NCI-H226 (cell line): ENCODE results near the gene SNCG.
"Not testable (repeated sequence)": the region's sequence is repeated elsewhere in the genome, so short reads cannot be mapped to it uniquely, and the experiment has no call there.

Experiments
- DNase-seq: peaks from one replicate; pipeline ENCODE4 v3.0.0-alpha.2; 2015

Gene SNCG

DNA sequence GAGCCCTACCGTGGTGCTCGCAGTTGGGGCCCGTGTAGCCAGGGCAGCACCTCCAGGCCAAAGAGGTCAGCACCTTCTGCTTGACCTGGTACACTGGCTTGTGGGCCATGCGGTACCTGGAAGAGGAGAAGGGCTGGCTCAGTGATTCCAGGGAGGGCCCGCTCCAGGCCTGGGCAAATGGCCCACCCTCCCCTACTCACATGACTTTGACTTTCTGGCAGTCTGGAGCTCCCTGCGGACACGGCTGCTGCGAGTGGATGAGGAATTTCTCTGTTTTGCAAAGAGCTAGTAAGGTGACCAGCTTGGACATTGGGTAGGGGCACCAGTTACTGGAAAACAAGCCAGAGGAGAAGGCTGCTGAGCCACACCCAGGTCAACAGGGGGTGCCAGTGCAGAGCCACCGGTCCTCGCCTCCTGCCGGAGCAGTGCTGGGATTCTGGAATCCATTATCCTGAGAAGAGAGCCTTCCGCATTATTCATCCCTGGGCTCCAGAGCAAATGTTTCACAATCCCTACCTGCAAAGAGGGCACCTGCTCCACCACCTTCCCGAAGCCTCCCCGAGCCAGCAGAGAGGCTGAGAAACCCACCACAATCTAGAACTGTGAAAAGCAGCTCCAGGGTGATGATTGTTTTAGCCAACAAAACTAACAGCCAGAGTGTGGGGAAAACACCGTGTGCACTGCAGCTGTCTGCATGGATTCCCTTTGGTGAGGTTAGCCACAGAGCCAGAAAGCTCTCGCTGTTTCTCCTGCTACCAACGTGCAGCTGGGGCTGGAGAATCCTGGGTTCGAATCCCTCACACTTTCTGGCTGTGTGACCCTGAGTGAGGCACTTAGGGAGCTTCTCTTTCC, 12.8 kb upstream of the SNCG start:
- DNase-seq = no peak

DNA sequence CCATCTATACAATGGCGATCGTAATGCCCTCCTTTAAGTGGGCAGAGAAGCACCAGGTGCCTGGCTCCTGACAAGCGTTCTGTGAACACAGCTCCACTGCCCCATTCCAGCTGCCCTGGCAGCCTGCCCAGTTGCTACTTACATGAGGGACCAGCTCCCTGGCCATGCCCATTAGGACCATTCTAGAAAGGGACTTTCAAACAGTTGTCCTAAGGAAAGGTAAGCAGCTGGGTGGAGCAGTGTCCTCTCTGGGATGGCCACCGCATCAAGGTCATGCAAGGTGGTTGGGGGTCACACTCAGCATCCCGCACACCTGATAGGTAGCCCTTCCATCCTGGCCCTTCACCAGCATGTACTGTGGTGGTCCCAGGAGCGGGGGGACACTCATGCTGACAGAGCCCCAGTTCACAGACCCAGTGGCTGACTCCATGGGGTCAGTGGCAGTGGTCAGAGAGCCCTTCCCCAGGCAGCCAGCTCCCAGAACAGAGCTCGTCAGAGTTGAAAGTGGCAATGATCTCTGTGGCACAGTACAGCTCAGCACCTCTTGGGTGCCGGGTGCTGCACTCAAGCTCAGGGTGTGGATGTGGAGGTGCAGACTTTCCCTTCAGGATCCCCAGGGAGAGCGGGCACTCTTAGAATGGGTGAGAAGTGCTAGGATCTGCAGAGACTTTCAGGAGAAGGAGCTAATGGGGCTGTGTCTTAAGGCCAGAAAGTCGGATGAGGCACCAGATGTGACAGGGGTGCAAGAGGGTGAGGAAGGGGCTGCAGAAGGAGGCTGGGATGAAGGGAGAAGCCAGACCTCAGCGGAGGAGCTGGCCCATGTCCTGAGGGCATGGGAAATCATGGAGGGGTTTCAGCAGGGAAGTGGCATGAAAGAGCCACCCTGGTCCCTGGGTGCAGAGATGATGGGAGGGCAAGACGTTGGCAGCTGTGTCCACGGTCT, 11.9 kb upstream of the SNCG start:
- DNase-seq = no peak

DNA sequence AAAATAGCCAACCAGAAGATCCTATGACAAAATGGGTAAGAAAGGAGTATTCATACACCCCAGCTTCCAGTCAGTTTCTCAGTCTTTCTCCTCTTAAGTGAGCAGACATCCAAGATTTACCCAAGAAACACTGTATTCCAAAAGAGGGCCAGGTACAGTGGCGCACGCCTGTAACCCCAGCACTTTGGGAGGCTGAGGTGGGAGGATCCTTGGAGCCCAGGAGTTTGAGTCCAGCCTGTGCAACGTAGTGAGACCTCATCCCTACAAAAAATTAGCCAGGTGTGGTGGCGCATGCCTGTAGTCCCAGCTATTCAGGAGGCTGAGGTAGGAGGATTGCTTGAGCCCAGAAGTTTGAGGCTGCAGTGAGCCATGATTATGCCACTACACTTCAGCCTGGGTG, 10.6 kb upstream of the SNCG start:
- not testable (repeated sequence) for DNase-seq

DNA sequence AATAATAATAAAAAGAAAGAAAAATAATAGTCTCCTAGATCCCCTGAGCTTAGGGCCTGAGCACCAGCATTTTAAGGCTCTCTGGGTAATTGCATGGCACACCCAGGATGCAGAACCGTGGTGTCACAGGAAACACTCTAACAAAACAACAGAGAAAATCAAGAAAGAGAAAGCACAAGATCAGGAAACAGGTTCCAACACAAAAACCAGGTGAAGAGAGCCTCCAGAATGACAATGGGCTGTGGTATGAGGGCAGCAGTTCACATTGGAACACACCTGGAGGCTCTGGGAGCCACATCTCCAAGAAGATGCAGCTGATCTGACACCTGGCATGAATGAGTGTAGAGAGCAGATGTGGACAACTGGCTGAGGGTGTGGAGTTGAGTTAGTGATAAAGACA, 8.1 kb upstream of the SNCG start:
- no peak for DNase-seq

DNA sequence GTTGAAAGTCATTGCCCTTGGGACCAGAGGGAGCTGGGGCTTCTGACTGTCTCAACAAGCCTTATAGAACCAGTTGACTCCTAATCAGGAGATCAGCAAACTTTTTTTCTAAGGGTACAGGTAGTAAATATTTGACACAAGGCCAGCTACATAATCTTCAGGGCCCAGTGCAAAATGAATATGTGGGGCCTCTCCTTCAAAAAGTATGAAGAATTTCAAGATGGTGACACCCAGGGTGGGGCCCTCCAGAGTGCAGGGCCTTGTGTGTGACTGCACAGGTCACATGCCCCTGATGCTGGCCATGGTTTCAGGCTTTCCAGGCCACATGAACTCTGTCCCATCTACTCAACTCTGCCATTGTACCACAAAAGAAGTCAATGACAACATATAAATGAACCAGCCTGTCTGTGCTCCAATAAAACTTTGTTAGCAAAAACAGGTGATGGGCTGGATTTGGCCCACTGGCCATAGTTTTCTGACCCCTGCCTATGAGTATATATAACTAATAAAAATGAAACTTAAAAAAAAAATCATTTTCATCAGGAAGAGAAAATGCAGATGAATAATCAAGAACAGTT, 7.1 kb upstream of the SNCG start:
- DNase-seq = no peak

DNA sequence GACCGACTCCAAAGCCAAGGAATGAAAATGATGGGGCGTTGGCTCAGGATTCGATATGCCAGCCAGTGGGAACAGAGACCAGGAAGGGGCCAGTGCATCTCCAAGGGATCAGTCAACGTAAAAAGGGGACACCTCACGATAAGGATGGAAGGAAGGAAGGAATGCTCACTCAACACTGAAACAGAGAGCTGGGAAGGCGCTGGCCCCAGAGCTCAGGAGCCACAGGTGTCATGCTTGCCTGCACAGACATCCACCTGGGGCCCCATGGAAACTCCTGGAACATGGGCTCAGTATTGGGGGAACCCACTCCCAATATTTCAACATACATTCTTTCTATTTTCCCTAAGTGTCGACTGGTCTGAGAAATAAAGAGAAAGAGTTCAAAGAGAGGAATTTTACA, 6.3 kb upstream of the SNCG start:
- no peak for DNase-seq

DNA sequence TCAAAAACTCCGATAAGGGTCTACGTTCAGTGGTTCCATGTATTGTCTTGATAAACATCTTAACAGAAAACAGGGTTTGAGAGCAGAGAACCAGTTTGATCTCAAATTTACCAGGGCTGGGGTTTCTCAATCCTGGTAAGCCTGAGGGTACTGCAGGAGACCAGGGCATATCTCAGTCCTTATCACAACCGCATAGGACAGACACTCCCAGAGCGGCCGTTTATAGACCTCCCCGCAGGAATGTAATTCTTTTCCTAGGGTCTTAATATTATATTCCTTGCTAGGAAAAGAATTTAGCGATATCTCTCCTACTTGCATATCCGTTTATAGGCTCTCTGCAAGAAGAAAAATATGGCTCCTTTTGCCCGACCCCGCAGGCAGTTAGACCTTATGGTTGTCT, 5.7 kb upstream of the SNCG start:
- DNase-seq = not testable (repeated sequence)

DNA sequence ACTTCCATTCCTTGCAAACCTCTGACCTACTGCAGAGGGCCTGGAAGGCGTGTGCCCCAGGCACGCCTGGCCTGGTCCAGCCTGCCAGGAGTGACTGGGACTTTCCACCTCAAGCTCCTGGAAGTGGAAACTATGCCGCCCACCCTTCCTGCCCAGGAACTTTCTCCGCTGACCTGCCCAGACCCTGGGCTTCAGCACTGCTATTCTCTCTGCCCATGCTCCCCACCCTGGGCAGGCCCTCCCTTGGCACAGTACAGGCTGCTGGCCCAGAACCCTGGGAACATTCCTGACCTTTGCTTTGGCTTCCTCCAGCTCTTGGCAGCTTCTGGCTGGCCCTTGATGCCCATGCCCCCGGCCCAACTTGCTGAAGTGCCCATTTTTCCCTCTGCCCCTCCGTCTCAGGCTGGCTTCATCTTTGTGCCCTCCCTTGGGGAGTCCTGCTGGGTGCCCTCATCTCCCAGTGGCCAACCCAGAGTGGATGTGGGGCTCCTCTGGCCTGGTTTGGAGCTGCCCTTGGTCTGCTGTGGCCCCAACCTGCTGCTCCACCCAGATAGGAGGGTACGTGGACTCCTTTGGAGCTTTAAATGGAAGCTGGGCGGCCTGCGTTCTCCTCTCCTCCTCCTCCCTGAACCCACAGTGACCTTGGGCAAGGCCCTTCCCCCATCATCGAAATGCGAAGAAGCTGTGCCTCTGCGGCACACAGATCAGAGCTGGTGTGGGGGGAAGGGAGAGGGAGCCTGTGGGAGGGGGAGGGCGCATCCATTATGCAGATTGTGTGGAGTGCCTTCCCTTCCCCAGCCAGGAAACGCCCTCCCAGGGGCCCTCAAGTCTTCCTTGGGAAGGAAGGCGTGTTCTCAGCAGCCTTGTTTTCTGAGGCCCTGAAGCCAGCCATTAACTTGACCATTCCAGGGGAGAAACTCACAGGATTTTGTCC, 4.4 kb upstream of the SNCG start:
- no peak for DNase-seq

DNA sequence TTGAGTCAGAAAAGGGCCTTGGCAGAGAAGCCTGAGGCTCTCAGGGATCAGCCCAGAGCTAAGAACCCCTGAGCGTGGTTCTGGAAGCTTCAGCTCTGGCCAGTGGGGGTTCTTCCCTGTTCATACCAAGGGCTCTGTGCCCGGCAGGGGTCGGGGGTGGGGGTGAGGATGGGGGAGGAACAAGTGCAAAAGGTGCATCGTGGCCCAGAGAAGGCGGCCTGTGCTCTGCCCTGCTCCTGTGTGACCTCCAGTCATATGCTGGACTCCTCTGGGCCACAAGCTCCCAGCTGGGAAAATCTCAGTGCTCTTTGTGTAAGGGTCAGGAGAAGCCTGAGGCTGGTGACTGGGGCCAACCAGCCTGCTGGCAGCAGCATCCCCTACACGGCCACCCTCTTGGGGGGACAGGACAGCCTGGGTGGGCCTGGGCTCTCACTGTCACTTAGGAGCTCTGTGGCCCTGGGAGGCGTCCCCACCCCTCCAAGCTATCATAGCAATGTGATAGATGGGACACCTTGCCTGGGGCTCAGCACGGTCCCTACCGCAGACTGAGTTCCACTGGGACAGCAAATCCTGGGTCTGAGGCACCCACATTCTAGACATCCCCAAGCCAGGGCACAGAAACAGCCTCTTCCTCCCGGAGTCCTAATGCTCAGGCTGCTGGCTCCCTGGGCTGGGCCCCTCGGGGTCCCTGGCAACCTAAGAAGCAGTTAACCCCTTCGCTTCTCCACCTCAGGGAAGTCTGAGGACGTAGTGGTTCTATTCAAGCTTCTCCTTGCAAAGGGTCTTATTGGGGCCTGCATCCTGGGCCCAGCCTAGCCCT, 3.5 kb upstream of the SNCG start:
- no peak for DNase-seq

DNA sequence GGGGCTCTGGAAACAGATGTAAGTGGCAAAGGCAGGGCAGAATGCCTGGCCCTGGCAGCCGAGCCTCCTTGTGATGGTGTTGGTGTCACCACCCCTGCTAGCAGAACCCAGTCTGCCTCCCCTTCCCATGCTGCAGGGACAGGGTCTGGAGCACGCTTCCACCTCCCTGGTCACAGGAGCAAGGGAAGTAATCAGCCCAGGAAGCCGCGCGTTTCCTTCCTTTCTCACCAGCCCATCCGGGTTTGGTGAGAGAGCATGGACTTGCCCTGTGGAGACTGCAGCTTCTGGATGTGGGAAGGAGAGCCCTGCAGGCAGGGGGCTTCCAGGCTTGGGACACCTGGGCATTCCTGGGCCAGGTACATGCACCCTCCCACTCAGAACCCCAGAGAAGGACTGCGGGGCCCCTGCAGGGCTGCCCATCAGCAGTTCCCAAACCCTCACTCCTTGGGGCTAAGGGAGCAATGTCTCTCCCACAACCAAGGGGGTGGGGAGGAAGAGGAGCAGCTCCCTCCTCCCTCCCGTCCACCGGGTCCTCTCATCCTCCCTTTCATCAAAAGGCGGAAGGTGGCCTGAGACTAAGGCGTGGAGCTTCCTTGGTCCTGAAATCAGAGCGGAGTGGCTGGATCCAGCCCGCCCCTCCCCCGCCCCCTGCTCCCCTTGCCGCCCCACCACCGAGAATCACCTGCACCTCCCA, 2.8 kb upstream of the SNCG start:
- no peak for DNase-seq

DNA sequence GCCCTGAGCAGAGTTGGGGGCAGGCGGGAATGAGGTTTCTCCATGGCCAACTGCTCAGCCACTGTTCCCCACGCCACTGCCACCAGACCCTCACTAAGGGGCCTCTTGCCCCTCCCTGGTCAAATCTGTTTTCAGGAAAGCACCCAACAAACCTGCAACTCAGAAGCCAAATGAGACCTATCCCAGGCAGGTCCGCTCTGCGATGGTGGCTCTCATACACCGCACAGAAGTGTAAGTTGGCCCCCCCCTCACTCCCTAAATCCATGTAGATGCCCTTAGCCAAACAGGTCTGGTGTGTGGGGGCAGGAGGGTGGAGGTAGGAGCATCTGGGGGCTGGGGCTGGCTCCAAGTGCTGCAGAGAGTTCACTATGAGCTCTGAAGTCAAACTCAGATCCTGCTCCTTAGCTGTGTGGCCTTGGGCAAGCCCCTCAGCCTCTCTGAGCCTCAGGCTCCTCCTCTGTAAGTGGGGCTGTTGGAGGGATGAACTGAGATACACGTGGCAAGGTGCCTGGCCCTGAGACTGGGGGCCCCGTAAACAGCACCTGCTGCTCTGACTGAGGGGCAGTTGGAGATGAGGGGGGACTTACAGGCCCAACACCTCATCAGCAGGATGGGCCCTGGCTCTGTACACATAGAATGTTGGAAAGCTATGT, 2.1 kb upstream of the SNCG start:
- DNase-seq = no peak

DNA sequence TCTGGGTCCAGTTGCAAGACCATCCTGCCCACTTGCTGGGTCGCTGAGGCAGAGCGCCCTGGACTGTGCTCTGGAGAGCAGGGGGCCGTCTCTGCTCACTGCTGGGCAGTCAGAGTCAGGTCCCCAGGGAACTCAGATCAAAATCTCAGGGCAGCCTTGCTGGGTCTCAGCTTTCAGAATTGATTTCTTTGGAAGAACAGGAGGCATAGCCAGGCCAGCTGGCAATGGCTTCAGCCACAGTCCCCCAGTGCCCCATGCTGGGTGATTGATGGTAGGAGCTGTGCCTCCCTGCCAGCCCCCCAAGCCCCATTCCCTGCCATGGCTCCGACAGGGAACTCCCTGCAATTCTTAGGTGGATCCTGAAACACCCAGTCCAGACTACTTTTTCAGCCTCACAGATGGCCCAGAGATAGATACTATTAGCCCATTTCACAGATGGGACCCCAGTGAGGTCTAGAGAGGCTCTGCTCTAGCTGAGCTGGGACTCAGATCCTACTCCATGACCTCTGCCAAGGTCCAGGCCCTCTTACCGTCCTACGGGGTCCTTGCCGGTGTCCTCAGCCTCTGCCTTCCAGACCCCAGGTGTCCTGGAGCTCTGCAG, 1.5 kb upstream of the SNCG start:
- DNase-seq = no peak

DNA sequence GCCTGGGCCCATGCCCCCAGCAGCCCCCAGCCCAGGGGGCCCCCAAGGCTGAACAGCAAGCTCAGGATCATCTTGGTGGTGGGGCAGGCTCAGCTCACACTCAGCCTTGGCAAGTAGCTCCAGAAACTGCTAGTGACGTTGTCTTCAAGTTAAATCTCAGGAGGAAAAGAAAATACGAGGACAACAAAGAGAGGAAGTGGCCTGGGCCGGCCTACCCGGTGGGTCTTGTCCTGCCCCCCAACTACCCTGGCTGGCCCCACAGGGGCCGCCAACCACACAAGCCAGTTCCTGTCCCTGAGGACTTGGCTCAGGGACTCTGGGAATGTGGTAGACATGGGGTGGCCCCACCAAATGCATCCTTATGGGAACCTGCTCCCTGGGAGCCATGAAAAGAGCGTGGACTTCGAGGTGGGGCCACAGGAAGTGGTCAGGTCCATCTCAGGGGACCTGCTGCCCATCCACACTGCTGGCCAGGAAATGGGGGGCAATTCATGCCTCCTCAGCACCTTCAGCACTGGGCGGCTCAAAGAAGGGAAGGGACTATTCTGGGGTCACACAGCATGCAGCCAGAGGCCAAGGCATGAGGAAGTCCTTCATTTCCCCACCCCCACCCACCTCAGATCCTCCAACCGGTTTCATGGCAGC, 806 bp upstream of the SNCG start, which contains the start of gene MMRN2:
Gene MMRN2, minus strand, starts transcription at position 145 of the 645 bp plus-strand sequence. Its CDS starts 74 bp downstream, at position 71.
- DNase-seq = no peak

DNA sequence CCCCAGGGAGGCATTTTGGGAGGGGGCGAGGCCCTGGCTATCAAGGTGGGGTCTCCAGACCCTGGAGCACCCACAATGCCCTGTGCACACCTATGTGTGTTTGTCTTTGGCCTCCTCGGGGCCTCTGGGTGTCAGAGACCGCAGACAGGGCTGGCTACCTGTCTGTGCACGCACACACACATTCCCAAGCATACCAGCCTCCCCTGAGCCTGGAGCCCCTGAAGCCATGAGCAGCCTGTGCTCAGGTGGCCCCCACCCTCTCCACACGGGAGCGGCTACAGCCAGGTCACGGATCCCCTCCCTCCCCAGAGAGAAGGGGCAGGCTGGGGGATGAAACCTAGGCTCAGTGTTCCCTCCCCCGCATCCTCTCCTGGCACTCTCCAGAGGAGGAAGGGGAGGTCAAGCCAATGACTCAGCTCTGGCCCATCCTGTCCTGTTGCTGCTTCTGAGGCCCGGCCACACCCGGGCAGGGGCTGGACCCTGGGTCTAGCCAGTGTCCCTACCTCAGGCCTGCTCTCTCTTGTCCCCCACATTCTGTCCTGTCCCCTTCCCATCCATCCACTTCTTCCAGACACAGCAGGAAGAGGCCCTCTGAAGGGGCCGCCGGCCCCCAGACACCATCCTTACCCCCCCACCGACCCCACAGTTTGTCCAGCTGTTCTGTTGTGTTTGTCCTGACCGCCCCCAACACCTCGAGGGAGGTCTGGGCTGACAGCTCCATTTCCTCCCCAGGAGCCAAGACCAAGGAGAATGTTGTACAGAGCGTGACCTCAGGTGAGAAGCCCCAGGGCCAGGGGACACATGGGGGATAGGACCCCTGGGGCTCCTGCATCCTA, 720 bp downstream of the SNCG start:
- peak; percentile 76 for DNase-seq

DNA sequence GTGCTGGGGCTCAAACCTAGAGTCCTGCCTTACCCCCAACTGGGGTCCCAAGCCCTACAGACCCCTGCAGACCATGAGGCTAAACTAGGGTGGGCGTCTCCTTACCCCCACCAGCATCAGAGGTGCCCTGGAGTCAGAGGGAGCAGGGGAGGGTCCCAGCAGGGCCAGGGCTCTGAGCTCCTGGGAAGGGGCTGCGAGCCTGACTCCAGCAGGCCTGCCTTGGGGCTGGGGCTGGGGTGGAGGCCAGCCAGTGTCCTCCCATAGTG, 1.3 kb downstream of the SNCG start:
- no peak for DNase-seq

DNA sequence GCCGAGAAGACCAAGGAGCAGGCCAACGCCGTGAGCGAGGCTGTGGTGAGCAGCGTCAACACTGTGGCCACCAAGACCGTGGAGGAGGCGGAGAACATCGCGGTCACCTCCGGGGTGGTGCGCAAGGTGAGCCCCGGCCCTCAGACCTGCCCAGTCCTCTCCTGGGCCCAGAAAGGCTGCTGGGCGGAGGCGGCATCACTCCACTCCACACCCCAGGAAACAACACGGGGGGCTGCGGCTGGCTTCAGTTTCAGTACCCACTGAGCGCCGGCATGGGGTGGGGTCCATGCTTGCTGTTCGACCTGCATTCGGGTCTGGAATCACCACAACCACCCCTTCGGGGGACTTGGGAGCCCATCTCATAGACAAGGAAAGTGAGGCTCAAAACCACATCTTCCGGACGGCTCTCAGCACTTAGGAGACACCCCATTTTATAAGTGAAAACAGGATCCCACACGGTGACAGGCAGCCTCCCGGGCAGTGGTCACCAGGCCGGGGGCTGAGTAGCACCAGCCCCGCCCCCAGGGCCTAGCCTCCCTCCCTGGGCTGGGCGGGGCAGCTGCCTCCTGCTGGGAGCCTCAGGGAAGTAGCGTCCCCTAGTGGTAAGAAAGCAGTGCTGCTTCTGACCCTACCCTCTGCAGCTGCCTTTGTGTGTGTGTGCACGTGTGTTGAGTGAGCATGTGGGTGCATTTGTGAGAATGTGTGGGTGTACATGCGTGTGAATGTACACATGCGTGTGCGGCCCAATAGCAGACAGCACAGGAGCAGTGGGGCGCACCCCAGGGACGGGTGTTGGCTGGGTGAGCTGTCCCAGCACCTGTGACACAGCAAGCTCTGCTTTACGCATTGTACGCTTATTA, 1.8 kb downstream of the SNCG start:
- DNase-seq = peak; percentile 48

DNA sequence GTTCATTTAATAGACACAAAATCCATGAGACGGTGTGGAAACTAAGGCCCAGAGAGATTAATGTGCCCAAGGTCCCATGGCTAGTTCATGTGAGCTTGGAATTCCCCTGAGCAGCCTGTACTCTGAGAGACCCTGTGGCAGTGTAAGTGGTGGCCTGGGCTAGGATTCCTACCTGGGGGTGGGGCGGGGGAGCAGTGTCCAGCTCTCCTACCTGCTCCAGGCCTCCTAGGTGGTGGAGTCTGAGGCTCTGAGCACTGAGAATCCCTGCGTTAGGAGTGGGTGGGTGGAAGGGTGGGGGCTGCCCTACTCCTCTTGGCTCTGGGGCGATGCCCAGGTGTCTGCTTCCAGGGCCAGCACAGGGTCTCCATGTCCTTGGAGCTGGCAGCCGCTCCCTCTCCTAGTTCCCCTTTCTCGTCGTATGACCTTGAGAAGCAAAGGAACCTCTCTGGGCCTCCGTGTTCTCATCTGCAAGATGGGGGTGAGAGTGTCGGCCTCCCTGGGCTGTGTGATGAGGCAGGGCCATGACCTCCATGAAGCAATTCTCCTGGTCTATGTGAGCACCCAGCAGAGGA, 2.5 kb downstream of the SNCG start:
- no peak for DNase-seq
